NT2/D1 (cell line): ENCODE data around the gene CYP4B1.

Experiments used
- SUZ12 ChIP-seq: IDR thresholded peaks from 2 replicates; pipeline ENCODE4 v1.6.1; 2011; ENCODE audit not compliant: insufficient read length, insufficient read depth; ENCODE audit errors: extremely low read depth
- YY1 ChIP-seq: IDR thresholded peaks from 2 replicates; pipeline ENCODE4 v1.6.1; 2011; ENCODE audit not compliant: insufficient read length, insufficient read depth
- ZNF274 ChIP-seq: IDR thresholded peaks from 2 replicates; pipeline ENCODE4 v1.6.1; 2011; ENCODE audit warnings: mild to moderate bottlenecking, low read depth, low read length

DNA sequence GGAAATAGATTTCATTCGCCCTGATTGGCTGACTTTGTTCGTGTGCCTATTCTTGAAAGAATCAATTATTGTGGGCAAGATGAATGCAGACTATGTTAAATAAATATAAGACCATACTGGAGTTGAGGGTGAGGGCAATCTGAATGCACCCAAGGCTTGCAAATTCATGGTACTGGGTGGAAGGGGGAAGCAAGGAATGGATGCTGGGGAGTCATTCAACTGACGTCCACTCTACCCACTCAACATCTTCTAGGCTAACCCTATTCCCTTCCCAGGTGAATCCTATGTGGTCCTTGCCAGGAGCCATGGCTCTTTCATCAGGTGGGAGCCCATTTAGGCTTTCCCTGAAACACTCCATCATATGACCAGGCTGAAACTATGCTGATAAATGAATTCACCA is 5.7 kb upstream of the CYP4B1 start:
- TF ChIP-seq ZNF274, result no peak
- no peak for TF ChIP-seq YY1
- TF ChIP-seq SUZ12, result no peak
